GM12875 (cell line): ENCODE measurements around the gene TMEM138.
A peak's percentile ranks its signal among the peaks of the same experiment; 100 is the strongest.

Experiments
- H3K4me3 ChIP-seq: one replicate; pipeline ENCODE4 v1.5.1; 2011; ENCODE audit warnings: low read depth, low read length, control low read depth
- TF ChIP-seq, protein P1 (sequence below): IDR thresholded peaks from 2 replicates; pipeline ENCODE4 v1.5.1; 2011; ENCODE audit warnings: low read depth, mild to moderate bottlenecking, control low read depth, inconsistent platforms, low read length, moderate library complexity, borderline replicate concordance; ENCODE audit not compliant: insufficient read depth

The TMEM138 gene

GRCh38 chr11:61361741-61362541 is at the start of gene TMEM138, which contains the start of gene CYB561A3:
Gene TMEM138 (plus strand): TSS chr11:61362374. CDS start chr11:61364391, 2,017 bp downstream.
Gene CYB561A3 (minus strand): TSS chr11:61361882. CDS start chr11:61356713, 5,169 bp downstream.
- TF ChIP-seq, protein P1, sequence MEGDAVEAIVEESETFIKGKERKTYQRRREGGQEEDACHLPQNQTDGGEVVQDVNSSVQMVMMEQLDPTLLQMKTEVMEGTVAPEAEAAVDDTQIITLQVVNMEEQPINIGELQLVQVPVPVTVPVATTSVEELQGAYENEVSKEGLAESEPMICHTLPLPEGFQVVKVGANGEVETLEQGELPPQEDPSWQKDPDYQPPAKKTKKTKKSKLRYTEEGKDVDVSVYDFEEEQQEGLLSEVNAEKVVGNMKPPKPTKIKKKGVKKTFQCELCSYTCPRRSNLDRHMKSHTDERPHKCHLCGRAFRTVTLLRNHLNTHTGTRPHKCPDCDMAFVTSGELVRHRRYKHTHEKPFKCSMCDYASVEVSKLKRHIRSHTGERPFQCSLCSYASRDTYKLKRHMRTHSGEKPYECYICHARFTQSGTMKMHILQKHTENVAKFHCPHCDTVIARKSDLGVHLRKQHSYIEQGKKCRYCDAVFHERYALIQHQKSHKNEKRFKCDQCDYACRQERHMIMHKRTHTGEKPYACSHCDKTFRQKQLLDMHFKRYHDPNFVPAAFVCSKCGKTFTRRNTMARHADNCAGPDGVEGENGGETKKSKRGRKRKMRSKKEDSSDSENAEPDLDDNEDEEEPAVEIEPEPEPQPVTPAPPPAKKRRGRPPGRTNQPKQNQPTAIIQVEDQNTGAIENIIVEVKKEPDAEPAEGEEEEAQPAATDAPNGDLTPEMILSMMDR = no peak
- peak within 1 kb of the TSS; percentile 93 for H3K4me3 ChIP-seq

DNA sequence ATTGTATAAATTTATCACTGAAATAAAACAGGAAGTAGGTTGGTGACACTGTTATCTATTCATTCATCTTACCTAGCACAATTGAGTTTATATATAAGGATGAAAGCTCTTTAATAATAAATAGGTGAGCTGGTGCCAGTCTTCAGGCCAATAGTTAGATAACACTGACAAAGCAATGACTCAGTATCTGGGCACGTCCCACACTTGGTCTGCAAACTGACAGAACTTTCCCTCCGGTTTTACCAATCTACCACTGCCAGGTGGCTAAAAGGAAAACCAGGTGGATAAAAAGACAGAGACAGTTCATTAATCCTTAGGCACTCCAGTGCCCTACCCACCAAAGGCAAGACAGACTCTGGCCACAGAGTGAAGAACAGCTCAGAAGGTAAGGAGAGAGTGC is 46.9 kb upstream of the TMEM138 start:
- TF ChIP-seq, protein P1 = no peak
- H3K4me3 ChIP-seq = no peak overlapping the region

DNA sequence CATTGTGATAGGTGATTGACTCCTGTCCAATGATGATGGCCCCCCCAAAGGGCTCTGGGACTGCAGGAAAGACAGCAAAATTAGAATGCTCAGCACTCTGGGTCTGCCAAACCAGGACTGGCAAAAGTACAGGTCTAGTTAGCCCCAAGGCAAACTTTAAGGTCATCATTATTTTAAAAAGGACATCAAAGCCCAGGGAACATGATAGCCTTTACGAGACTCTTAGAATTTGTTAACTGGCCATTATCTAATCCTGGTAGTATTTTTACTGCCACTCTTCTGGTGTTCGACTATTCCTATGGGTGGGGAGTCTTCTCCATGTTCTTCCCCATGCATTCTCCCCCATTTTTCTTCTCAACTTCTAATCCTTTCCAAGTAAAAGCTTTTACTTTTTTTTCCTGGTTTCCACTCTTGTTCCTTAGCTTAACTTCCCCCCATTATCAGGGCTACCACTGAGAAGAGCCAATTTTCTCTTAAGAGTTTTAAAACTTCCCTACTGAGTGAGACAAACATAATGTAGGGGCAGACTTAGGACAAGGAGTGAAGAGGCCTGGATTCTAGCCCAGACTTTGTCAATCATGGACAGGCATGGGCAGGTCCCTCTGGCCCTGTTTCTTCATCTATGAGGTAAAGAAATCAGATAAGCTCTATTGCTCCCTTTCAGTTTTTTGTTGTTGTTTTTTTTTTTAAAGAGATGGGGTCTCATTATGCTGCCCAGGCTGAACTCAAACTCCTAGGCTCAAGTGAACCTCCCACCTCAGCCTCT is 36.3 kb upstream of the TMEM138 start:
- TF ChIP-seq, protein P1 = no peak

GRCh38 chr11:61327669-61328071 is 34.5 kb upstream of the TMEM138 start:
- TF ChIP-seq, protein P1 = no peak
- no peak overlapping the region for H3K4me3 ChIP-seq

More for the DNA sequence above, 36.3 kb upstream of the TMEM138 start:
- H3K4me3 ChIP-seq = no peak overlapping the region

DNA sequence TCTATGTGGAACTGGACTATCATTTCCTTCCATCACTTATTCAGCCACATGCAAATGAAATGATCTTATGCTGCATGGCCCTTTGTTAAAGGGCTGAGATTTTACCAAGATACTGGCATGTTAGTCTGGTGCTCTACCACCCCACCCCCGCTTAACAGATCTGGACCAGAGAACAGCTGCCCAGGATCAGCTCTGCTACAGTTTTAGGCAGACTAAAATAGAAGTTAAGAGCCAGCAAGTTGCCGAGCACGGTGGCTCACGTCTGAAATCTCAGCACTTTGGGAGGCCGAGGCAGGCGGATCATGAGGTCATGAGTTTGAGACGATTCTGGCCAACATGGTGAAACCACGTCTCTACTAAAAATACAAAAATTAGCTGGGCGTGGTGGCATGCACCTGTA is 33.8 kb upstream of the TMEM138 start:
- no peak overlapping the region for H3K4me3 ChIP-seq
- TF ChIP-seq, protein P1 = no peak

DNA sequence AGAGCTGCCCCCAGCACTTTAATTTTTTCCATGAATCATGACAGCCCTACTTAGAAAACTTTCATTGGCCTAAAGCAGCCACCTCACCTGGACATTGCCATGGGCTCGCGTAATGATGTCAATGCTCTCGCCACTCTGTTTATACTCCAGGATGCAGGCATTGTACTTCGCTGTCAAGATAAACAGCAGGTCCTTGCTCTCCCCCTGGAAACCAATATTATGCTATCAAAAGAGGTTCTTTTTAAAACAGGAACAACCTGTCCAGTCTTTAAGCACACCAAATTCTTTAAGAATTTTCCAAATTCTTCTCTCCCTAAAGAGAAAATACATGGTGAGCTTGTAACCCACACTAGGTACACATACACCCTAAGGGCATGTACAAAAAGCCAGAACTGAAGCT is 32.3 kb upstream of the TMEM138 start:
- H3K4me3 ChIP-seq = no peak overlapping the region

More for the DNA sequence above, 32.3 kb upstream of the TMEM138 start:
- TF ChIP-seq, protein P1 = no peak
